SK-N-MC (cell line): ENCODE data around the gene CLDN20.

Experiments
- EZH2 ChIP-seq: fragments of 200-600 bp; sonication (generic); IDR thresholded peaks from one replicate; pipeline ENCODE4 v1.6.1; 2017; ENCODE audit warnings: antibody characterized with exemption
- FOXP2 ChIP-seq: optimal IDR thresholded peaks from 2 replicates; pipeline ENCODE3; 2011; ENCODE audit warnings: mild to moderate bottlenecking, moderate library complexity; ENCODE audit not compliant: insufficient read depth; ENCODE audit errors: extremely low read length, control extremely low read depth
- POLR2AphosphoS5 ChIP-seq: IDR thresholded peaks from 2 replicates; pipeline ENCODE4 v1.6.1; 2012; ENCODE audit warnings: mild to moderate bottlenecking, low read depth, low read length, borderline replicate concordance

DNA sequence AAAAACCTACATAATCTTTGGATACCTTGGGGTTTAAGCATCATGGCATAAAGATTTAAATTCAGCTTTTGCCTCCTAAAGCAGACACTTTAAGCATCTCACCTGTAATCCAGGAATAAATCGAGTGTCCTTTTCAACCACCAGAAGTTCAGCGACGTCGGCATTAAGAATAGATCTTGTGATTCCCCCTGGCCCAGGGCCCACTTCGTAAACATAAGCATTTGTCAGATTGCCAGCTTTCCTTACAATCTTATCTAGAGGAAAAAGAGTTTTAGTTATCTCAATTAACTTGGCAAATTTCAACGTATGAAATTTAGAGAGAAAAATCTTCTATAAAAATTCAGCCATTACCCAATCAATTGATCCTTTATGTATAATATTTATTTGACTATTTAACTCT lies 47.3 kb downstream of the CLDN20 start:
- no peak for TF ChIP-seq POLR2AphosphoS5
- no peak for TF ChIP-seq EZH2
- no peak for TF ChIP-seq FOXP2
